ENCODE measurements around the gene HOXC4. TPM values are rescaled to one million over a fixed set of nuclear protein-coding genes. Genes with fewer than 3 reads are reported as not detected.
A peak's percentile ranks its signal among the peaks of the same experiment; 100 is the strongest.

HOXC4 gene
- polyA plus RNA-seq, 1 donor from 2014 or later: not detected

DNA sequence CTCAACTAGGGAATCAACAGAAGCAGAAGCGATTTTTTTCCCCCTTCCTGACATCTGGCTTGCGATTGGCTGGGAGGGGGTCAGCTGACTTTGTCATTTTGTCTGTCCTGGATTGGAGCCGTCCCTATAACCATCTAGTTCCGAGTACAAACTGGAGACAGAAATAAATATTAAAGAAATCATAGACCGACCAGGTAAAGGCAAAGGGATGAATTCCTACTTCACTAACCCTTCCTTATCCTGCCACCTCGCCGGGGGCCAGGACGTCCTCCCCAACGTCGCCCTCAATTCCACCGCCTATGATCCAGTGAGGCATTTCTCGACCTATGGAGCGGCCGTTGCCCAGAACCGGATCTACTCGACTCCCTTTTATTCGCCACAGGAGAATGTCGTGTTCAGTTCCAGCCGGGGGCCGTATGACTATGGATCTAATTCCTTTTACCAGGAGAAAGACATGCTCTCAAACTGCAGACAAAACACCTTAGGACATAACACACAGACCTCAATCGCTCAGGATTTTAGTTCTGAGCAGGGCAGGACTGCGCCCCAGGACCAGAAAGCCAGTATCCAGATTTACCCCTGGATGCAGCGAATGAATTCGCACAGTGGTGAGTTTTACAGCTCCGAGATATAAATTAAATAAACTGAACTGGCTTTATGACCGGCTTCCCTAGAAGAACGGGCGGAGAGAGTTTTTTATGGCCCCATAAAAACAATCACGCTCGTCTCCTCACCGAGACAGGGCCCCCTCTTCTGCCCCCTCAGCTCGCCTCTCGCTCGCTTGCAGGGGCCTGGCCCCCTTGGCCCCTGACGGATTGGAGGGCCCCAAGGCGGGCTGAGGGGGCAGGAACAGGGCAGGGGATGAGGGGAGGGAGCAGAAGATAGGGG lies 25.1 kb upstream of the HOXC4 start, which contains the start of gene HOXC6:
Gene HOXC6, plus strand, starts transcription at position 127 of the 888 bp plus-strand sequence. Its CDS starts 82 bp downstream, at position 209.
- no peak within 1 kb of the TSS for H3K4me3 ChIP-seq (ENCODE audit: low read length)
- no peak within 1 kb of the TSS for H2AFZ ChIP-seq (ENCODE audit: low read depth, low read length)
- H3F3A ChIP-seq (ENCODE audit: insufficient read depth, low read length, poor library complexity, severe bottlenecking): no peaks in the 10 kb centered on the region
- no peak within 1 kb of the TSS for H3K9ac ChIP-seq (ENCODE audit: low read length)
- H3K27me3 ChIP-seq (ENCODE audit: insufficient read depth, low read depth, low read length): peaks cover 99% of the 10 kb centered on the region
- no peaks in the 10 kb centered on the region for H3K79me2 ChIP-seq (replicated peaks; ENCODE audit: insufficient read depth, low read length)
- H4K20me1 ChIP-seq (ENCODE audit: insufficient read depth): no peaks in the 10 kb centered on the region
- TF ChIP-seq, protein P1, sequence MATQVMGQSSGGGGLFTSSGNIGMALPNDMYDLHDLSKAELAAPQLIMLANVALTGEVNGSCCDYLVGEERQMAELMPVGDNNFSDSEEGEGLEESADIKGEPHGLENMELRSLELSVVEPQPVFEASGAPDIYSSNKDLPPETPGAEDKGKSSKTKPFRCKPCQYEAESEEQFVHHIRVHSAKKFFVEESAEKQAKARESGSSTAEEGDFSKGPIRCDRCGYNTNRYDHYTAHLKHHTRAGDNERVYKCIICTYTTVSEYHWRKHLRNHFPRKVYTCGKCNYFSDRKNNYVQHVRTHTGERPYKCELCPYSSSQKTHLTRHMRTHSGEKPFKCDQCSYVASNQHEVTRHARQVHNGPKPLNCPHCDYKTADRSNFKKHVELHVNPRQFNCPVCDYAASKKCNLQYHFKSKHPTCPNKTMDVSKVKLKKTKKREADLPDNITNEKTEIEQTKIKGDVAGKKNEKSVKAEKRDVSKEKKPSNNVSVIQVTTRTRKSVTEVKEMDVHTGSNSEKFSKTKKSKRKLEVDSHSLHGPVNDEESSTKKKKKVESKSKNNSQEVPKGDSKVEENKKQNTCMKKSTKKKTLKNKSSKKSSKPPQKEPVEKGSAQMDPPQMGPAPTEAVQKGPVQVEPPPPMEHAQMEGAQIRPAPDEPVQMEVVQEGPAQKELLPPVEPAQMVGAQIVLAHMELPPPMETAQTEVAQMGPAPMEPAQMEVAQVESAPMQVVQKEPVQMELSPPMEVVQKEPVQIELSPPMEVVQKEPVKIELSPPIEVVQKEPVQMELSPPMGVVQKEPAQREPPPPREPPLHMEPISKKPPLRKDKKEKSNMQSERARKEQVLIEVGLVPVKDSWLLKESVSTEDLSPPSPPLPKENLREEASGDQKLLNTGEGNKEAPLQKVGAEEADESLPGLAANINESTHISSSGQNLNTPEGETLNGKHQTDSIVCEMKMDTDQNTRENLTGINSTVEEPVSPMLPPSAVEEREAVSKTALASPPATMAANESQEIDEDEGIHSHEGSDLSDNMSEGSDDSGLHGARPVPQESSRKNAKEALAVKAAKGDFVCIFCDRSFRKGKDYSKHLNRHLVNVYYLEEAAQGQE (IDR thresholded peaks at IDR 0.05; ENCODE audit: borderline replicate concordance): no peak
- TF ChIP-seq TAF1 (IDR thresholded peaks at IDR 0.05; ENCODE audit: low read depth) (no peak), EZH2 (IDR thresholded peaks at IDR 0.05; ENCODE audit: borderline replicate concordance, insufficient read depth, low read length, poor library complexity, severe bottlenecking) (no peak), MXI1 (conservative IDR thresholded peaks at IDR 0.05; ENCODE audit: poor library complexity, severe bottlenecking) (no peak), EP300 (conservative IDR thresholded peaks at IDR 0.05; ENCODE audit: poor library complexity, severe bottlenecking) (no peak), POLR2AphosphoS5 (IDR thresholded peaks at IDR 0.05) (no peak), SMC3 (conservative IDR thresholded peaks at IDR 0.05; ENCODE audit: poor library complexity) (no peak), RAD21 (conservative IDR thresholded peaks at IDR 0.05) (no peak)
- TF ChIP-seq, protein P2, sequence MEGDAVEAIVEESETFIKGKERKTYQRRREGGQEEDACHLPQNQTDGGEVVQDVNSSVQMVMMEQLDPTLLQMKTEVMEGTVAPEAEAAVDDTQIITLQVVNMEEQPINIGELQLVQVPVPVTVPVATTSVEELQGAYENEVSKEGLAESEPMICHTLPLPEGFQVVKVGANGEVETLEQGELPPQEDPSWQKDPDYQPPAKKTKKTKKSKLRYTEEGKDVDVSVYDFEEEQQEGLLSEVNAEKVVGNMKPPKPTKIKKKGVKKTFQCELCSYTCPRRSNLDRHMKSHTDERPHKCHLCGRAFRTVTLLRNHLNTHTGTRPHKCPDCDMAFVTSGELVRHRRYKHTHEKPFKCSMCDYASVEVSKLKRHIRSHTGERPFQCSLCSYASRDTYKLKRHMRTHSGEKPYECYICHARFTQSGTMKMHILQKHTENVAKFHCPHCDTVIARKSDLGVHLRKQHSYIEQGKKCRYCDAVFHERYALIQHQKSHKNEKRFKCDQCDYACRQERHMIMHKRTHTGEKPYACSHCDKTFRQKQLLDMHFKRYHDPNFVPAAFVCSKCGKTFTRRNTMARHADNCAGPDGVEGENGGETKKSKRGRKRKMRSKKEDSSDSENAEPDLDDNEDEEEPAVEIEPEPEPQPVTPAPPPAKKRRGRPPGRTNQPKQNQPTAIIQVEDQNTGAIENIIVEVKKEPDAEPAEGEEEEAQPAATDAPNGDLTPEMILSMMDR (IDR thresholded peaks at IDR 0.05; ENCODE audit: poor library complexity, severe bottlenecking): no peak
- H3K36me3 ChIP-seq (ENCODE audit: insufficient read depth, low read length): no peaks in the 10 kb centered on the region
- no peak within 1 kb of the TSS for H3K4me2 ChIP-seq (ENCODE audit: low read length)
- H3K9me3 ChIP-seq (ENCODE audit: low read length): no peaks in the 10 kb centered on the region
- no peaks in the 10 kb centered on the region for H3K9me2 ChIP-seq (ENCODE audit: insufficient read depth, low read length)
- H3K27ac ChIP-seq (ENCODE audit: low read length): no peak within 1 kb of the TSS

DNA sequence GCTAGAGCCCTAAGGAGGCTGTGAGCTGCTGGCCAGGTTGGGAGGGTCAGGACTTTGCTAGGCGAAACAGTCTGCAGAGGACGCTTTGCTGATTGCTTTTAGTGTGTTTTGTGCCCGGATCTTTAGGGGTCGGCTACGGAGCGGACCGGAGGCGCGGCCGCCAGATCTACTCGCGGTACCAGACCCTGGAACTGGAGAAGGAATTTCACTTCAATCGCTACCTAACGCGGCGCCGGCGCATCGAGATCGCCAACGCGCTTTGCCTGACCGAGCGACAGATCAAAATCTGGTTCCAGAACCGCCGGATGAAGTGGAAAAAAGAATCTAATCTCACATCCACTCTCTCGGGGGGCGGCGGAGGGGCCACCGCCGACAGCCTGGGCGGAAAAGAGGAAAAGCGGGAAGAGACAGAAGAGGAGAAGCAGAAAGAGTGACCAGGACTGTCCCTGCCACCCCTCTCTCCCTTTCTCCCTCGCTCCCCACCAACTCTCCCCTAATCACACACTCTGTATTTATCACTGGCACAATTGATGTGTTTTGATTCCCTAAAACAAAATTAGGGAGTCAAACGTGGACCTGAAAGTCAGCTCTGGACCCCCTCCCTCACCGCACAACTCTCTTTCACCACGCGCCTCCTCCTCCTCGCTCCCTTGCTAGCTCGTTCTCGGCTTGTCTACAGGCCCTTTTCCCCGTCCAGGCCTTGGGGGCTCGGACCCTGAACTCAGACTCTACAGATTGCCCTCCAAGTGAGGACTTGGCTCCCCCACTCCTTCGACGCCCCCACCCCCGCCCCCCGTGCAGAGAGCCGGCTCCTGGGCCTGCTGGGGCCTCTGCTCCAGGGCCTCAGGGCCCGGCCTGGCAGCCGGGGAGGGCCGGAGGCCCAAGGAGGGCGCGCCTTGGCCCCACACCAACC lies 23.9 kb upstream of the HOXC4 start:
- Histone ChIP-seq H3K79me2 (replicated peaks; ENCODE audit: insufficient read depth, low read length) (no peaks in the 10 kb centered on the region), H3K4me3 (ENCODE audit: low read length) (no peak overlapping the region), H3K9me2 (ENCODE audit: insufficient read depth, low read length) (no peaks in the 10 kb centered on the region), H3K27ac (ENCODE audit: low read length) (no peak overlapping the region), H4K20me1 (ENCODE audit: insufficient read depth) (no peaks in the 10 kb centered on the region), H3K36me3 (ENCODE audit: insufficient read depth, low read length) (no peaks in the 10 kb centered on the region), H3K9me3 (ENCODE audit: low read length) (no peaks in the 10 kb centered on the region), H3F3A (ENCODE audit: insufficient read depth, low read length, poor library complexity, severe bottlenecking) (no peaks in the 10 kb centered on the region), H2AFZ (ENCODE audit: low read depth, low read length) (no peak overlapping the region), H3K9ac (ENCODE audit: low read length) (no peak overlapping the region), H3K27me3 (ENCODE audit: insufficient read depth, low read depth, low read length) (peaks cover 99% of the 10 kb centered on the region), H3K4me2 (ENCODE audit: low read length) (no peak overlapping the region)
- no peak for TF ChIP-seq EP300 (conservative IDR thresholded peaks at IDR 0.05; ENCODE audit: poor library complexity, severe bottlenecking)
- TF ChIP-seq RAD21 (conservative IDR thresholded peaks at IDR 0.05): no peak
- TF ChIP-seq MXI1 (conservative IDR thresholded peaks at IDR 0.05; ENCODE audit: poor library complexity, severe bottlenecking): no peak
- peak; percentile 43 for TF ChIP-seq EZH2 (IDR thresholded peaks at IDR 0.05; ENCODE audit: borderline replicate concordance, insufficient read depth, low read length, poor library complexity, severe bottlenecking)
